Measurements from ENCODE around the gene ADGB.

The ADGB gene

GRCh38 chr6:146864885-146865284, 266.1 kb downstream of the ADGB start:
- no peak for DNase-seq

Measured in stimulated activated CD4-positive, alpha-beta T cell treated with anti-CD3 and anti-CD28 coated beads, Interleukin-2, amount 100 ng/mL, for 48 hours (primary cell).